HepG2 (cell line): ENCODE measurements around the gene GALR2. TPM values are rescaled to one million over a fixed set of nuclear protein-coding genes. Genes with fewer than 3 reads are reported as not detected.
A peak's percentile ranks its signal among the peaks of the same experiment; 100 is the strongest.

Source experiments
- DNMT3B ChIP-seq: conservative IDR thresholded peaks from 2 replicates; pipeline ENCODE4 v1.6.1; 2016; ENCODE audit warnings: missing biosample characterization, control low read depth
- DZIP1 ChIP-seq: sonication (generic); formaldehyde crosslinking; IDR thresholded peaks from 2 replicates; pipeline ENCODE4 v1.5.0; 2020; ENCODE audit warnings: mild to moderate bottlenecking, missing genetic modification reagents
- FLYWCH1 ChIP-seq: sonication (generic); formaldehyde crosslinking; IDR thresholded peaks from 2 replicates; pipeline ENCODE4 v1.8.1; 2023; ENCODE audit warnings: mild to moderate bottlenecking, missing genetic modification reagents
- SMAD1 ChIP-seq: sonication (generic); formaldehyde crosslinking; IDR thresholded peaks from 2 replicates; pipeline ENCODE4 v1.4.0; 2020; ENCODE audit warnings: missing genetic modification reagents, low read depth, mild to moderate bottlenecking, borderline replicate concordance
- ZBTB2 ChIP-seq: sonication (generic); formaldehyde crosslinking; IDR thresholded peaks from 2 replicates; pipeline ENCODE4 v1.8.0; 2022; ENCODE audit warnings: low read depth, missing genetic modification reagents
- ZBTB40 ChIP-seq, 2 experiments: fragments of 450-650 bp in 1 of 2; sonication (generic) in 1 of 2; formaldehyde crosslinking in 1 of 2; IDR thresholded peaks; 2 replicates each; pipeline versions ENCODE4 v1.6.1 to v1.8.0; 2016 to 2022; ENCODE audit warnings: antibody characterized with exemption in 1 of 2, mild to moderate bottlenecking in 1 of 2, missing genetic modification reagents in 1 of 2
- ZNF124 ChIP-seq: sonication (generic); formaldehyde crosslinking; IDR thresholded peaks from 2 replicates; pipeline ENCODE4 v1.4.0; 2020; ENCODE audit warnings: missing genetic modification reagents
- ZNF180 ChIP-seq: sonication (generic); formaldehyde crosslinking; IDR thresholded peaks from 2 replicates; pipeline ENCODE4 v1.4.0; 2020; ENCODE audit warnings: low read depth, missing genetic modification reagents, borderline replicate concordance
- ZNF260 ChIP-seq: sonication (generic); formaldehyde crosslinking; IDR thresholded peaks from 2 replicates; pipeline ENCODE4 v1.4.0; 2020; ENCODE audit warnings: missing genetic modification reagents, low read depth, mild to moderate bottlenecking, borderline replicate concordance
- ZNF619 ChIP-seq: sonication (generic); formaldehyde crosslinking; IDR thresholded peaks from 2 replicates; pipeline ENCODE4 v1.4.0; 2020; ENCODE audit warnings: mild to moderate bottlenecking, missing genetic modification reagents
- ZNF800 ChIP-seq: sonication (generic); formaldehyde crosslinking; IDR thresholded peaks from 2 replicates; pipeline ENCODE4 v1.4.0; 2020; ENCODE audit warnings: missing genetic modification reagents
- ZSCAN25 ChIP-seq: sonication (generic); formaldehyde crosslinking; IDR thresholded peaks from 2 replicates; pipeline ENCODE4 v1.8.0; 2022; ENCODE audit warnings: mild to moderate bottlenecking, missing genetic modification reagents
- polyA plus RNA-seq, 8 experiments: library from polyadenylated mRNA; depleted of rRNA in 3 of 8; stranded (reverse) in 7 of 8; unstranded in 1 of 8; fragments of >200 nt; fragmentation: Illumina TruSeq in 4 of 8; extraction: Trizol in 4 of 8; gene quantifications; 2 replicates each; pipeline versions ENCODE4 v1.2.1 to v1.2.3, GENCODE V29; 2011 to 2016; ENCODE audit warnings: low read depth in 4 of 8, missing spikeins in 1 of 8, mixed read lengths in 1 of 8; ENCODE audit not compliant: insufficient read depth in 1 of 8
- total RNA-seq, 5 experiments: library from RNA; depleted of rRNA; stranded (reverse); fragments of >200 nt; fragmentation: Illumina TruSeq; extraction: Trizol; gene quantifications; 2 replicates each; pipeline ENCODE4 v1.2.3, GENCODE V29; 2016; ENCODE audit warnings: low read depth in 1 of 5

GALR2 gene
- total and polyA plus RNA-seq, 2 of the 13 experiments (the other 11 are each of a cell fraction or from before 2014, with no cell fraction given): 0.48 to 0.58 TPM

GRCh38 chr17:76072148-76072858, 2.3 kb upstream of the GALR2 start, which contains the start of gene SRP68 (continued):
- TF ChIP-seq ZBTB2 (CRISPR knock-in tag) (peak; percentile 85; the same call in 1 of the 2 replicates), ZNF619 (CRISPR knock-in tag) (peak; percentile 93), ZSCAN25 (CRISPR knock-in tag) (peak; percentile 85), ZNF260 (CRISPR knock-in tag) (0 out of 2 replicates have a peak, but pooled peaks have one; percentile 4), ZNF124 (CRISPR knock-in tag) (peak; percentile 75; the same call in 1 of the 2 replicates), ZNF800 (peak; percentile 68; the same call in 1 of the 2 replicates), ZBTB40 (IDR thresholded peaks at IDR 0.05) (no peak), ZBTB40 (CRISPR knock-in tag; IDR thresholded peaks at IDR 0.05) (peak; percentile 88), DNMT3B (CRISPR knock-in tag) (peak; percentile 45; the same call in 1 of the 2 replicates), SMAD1 (peak; percentile 94; the same call in 1 of the 2 replicates), FLYWCH1 (0 out of 2 replicates have a peak, but pooled peaks have one; percentile 24), DZIP1 (CRISPR knock-in tag) (peak; percentile 98), ZNF180 (CRISPR knock-in tag) (no peak)
